Mucosa of descending colon (tissue), 3 donors: ENCODE data around the gene TFF3. TPM values are rescaled to one million over a fixed set of nuclear protein-coding genes. Genes with fewer than 3 reads are reported as not detected.
A peak's percentile ranks its signal among the peaks of the same experiment; 100 is the strongest.

Experiments used
- ATAC-seq: fragments of 200-7000 bp; cut with Tn5 transposase; one replicate; pipeline ENCODE4 v1.9.1; 2020; ENCODE audit warnings: mild to moderate bottlenecking, moderate library complexity
- DNase-seq, 3 donors: peaks; one replicate each; pipeline ENCODE4 v3.0.0-alpha.2; 2020
- H3K36me3 ChIP-seq: fragments of 200-600 bp; one replicate; pipeline ENCODE4 v1.8.0; 2021; ENCODE audit warnings: low read depth, mild to moderate bottlenecking
- H3K4me1 ChIP-seq: fragments of 200-600 bp; one replicate; pipeline ENCODE4 v1.8.0; 2021; ENCODE audit warnings: low read depth, mild to moderate bottlenecking
- H3K4me3 ChIP-seq: fragments of 200-600 bp; one replicate; pipeline ENCODE4 v1.8.0; 2021; ENCODE audit warnings: mild to moderate bottlenecking
- H3K9me3 ChIP-seq: fragments of 200-600 bp; one replicate; pipeline ENCODE4 v1.8.0; 2021; ENCODE audit warnings: mild to moderate bottlenecking
- intact Hi-C, 2 donors: fragments of 100-400 bp; cut with DNase I in 1 of 2; cut with micrococcal nuclease in 1 of 2; formaldehyde crosslinking; loops; one replicate each; pipeline versions ENCODE4 v1.11.0 to v1.11.1; 2022; cut with DNase I, micrococcal nuclease
- total RNA-seq, 3 donors: library from RNA; stranded (reverse); fragmentation: NEBNext Ultra II Directional in 2 of 3; extraction: Animal tissue kit (Norgen Biotek cat#: 25700) in 2 of 3; gene quantifications; one replicate each; pipeline versions ENCODE4 v1.2.1 to v1.2.4, GENCODE V29; 2021 to 2023
- TF ChIP-seq, protein P1 (sequence below): fragments of 200-600 bp; IDR thresholded peaks from one replicate; pipeline ENCODE4 v1.8.0; 2022; ENCODE audit warnings: antibody characterized with exemption, mild to moderate bottlenecking
- donor health status: DM: no; HTN: no; CAD: no; lungs with moderate emphysema.
- donor health status: DM: no; HTN: no; CAD: no.
- donor health status: DM: no; HTN: yes; CAD: no.

Gene TFF3
- total RNA-seq, 3 donors from 2014 or later = 614 to 2,641 (median 2,419) TPM

- ATAC-seq (no peak), DNase-seq (no peak)
- TF ChIP-seq, protein P1, sequence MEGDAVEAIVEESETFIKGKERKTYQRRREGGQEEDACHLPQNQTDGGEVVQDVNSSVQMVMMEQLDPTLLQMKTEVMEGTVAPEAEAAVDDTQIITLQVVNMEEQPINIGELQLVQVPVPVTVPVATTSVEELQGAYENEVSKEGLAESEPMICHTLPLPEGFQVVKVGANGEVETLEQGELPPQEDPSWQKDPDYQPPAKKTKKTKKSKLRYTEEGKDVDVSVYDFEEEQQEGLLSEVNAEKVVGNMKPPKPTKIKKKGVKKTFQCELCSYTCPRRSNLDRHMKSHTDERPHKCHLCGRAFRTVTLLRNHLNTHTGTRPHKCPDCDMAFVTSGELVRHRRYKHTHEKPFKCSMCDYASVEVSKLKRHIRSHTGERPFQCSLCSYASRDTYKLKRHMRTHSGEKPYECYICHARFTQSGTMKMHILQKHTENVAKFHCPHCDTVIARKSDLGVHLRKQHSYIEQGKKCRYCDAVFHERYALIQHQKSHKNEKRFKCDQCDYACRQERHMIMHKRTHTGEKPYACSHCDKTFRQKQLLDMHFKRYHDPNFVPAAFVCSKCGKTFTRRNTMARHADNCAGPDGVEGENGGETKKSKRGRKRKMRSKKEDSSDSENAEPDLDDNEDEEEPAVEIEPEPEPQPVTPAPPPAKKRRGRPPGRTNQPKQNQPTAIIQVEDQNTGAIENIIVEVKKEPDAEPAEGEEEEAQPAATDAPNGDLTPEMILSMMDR = no peak
- H3K9me3 ChIP-seq = no peaks in the 10 kb centered on the region
- H3K4me1 ChIP-seq = peaks cover 13% of the 10 kb centered on the region
- H3K36me3 ChIP-seq = no peaks in the 10 kb centered on the region
- intact Hi-C loops = no loop called here
- H3K4me3 ChIP-seq = no peak overlapping the region
Observed at GRCh38 chr21:42337276-42337675, 22.1 kb upstream of the TFF3 start.

GRCh38 chr21:42336054-42336453, 20.8 kb upstream of the TFF3 start:
- DNase-seq = no peak
- intact Hi-C loops = no loop called here
- H3K4me1 ChIP-seq = peaks cover 13% of the 10 kb centered on the region
- no peak for ATAC-seq
- TF ChIP-seq, protein P1 = no peak
- no peak overlapping the region for H3K4me3 ChIP-seq
- no peaks in the 10 kb centered on the region for H3K36me3 ChIP-seq
- H3K9me3 ChIP-seq = no peaks in the 10 kb centered on the region

DNA sequence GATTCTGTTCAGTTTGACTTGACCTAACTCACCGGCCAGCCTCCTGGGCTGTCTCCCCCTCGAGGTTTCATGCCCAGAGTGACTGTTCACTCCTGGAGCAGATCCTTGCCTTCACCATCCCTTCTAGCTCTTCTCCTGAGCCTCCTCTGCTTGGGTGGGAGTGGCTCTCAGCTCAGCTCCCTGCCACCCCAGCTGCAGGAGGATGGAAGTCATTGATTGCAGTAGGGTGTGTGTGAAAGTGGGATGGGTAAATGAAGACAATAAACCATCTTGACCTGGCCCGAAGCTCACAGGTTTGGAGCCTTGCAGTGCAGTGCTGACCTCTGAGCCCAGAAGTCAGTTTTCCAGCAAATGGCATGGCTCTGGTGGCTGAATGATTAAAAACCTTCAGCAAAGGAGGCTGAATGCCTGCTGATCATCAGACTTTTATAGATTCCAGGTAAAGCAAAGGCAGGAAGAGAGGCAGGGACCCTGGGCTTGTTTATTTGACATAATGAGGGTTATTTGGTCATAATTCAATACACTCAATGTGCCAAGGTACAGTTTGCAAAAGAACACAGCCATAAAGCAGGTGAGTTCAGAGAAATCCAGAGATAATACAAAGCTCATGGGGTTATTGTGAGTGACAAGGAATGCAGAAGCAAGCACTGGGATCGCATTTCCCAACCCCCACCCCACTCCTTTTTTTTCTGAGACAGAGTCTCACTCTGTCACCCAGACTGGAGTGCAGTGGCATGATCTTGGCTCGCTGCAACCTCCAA, 17.5 kb upstream of the TFF3 start:
- H3K4me1 ChIP-seq = peaks cover 12% of the 10 kb centered on the region

GRCh38 chr21:42331660-42332059, 16.5 kb upstream of the TFF3 start:
- H3K4me3 ChIP-seq = no peak overlapping the region
- no peaks in the 10 kb centered on the region for H3K36me3 ChIP-seq
- intact Hi-C loops = no loop called here
- H3K4me1 ChIP-seq = peaks cover 9% of the 10 kb centered on the region
- H3K9me3 ChIP-seq = no peaks in the 10 kb centered on the region
- DNase-seq = no peak
- no peak for ATAC-seq
- TF ChIP-seq, protein P1 = no peak

More for the DNA sequence above, 17.5 kb upstream of the TFF3 start:
- Histone ChIP-seq H3K4me3 (no peak overlapping the region), H3K36me3 (no peaks in the 10 kb centered on the region), H3K9me3 (no peaks in the 10 kb centered on the region)
- peak in 2 of 3 donors; percentile 59 to 71 for DNase-seq
- TF ChIP-seq, protein P1 = no peak
- intact Hi-C loops = no loop called here
- peak; percentile 85 for ATAC-seq

DNA sequence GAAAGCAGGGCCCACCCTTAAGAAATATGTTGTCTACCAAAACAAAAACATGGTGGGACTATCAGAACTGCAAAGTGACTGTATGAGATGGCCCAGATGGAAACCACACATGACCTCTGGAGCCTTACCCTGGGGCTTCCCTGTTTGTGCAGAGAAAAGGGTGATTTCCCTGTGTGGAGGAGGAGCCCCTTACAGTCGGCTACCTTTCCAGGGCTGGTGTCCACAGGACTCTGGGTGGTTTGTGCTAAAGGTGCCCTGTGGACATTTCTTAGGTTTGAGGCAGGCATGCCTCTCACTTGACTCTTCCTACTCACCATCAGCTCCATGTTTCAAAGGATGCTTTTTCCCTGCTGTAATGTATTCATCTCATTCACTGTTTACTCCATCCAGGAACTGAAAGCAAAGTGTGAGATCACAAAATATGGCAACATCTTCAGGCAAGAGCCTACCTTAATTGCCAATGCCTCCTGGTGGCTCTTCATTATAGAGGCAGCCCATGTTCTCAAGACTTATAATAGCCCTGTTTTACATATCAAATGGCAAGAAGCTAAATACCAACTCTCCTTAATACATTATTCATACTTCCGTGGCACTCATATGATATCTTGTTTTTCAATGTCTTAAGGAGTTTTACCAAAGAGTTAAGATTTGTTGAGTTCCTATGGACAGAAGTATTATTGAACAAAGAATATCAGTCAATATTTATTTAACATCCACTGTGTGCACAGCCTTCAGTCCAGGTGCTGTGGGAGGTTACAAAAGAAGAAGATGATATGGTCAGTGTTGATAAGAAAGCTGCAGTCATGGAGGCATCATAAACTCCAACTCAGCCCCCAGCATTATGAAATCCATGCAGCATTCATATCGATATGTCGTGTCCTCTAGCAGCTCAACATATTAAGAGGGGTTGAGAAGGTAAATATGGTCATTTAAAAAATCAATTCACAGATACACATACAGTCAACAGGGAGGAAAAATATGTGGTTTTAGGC, 15.5 kb upstream of the TFF3 start:
- peak; percentile 21 for ATAC-seq
- DNase-seq = peak in 1 of 3 donors; percentile 1
- intact Hi-C loops = no loop called here
- TF ChIP-seq, protein P1 = no peak
- Histone ChIP-seq H3K4me3 (no peak overlapping the region), H3K9me3 (no peaks in the 10 kb centered on the region), H3K36me3 (no peaks in the 10 kb centered on the region), H3K4me1 (peaks cover 9% of the 10 kb centered on the region)
